GM12864 (cell line): ENCODE results near the gene GABRB2.

ENCODE experiments used
- DNase-seq: peaks from one replicate; pipeline ENCODE4 v3.0.0-alpha.2; 2011; ENCODE audit warnings: low read depth
- H3K4me3 ChIP-seq: 2 replicates; pipeline ENCODE4 v1.5.1; 2011; ENCODE audit warnings: mild to moderate bottlenecking, low read depth, low read length, control low read depth
- CTCF ChIP-seq: IDR thresholded peaks from 2 replicates; pipeline ENCODE4 v1.5.1; 2011; ENCODE audit warnings: low read depth, mild to moderate bottlenecking, moderate library complexity, low read length, control low read depth, inconsistent platforms; ENCODE audit errors: missing control alignments

GABRB2 gene

DNA sequence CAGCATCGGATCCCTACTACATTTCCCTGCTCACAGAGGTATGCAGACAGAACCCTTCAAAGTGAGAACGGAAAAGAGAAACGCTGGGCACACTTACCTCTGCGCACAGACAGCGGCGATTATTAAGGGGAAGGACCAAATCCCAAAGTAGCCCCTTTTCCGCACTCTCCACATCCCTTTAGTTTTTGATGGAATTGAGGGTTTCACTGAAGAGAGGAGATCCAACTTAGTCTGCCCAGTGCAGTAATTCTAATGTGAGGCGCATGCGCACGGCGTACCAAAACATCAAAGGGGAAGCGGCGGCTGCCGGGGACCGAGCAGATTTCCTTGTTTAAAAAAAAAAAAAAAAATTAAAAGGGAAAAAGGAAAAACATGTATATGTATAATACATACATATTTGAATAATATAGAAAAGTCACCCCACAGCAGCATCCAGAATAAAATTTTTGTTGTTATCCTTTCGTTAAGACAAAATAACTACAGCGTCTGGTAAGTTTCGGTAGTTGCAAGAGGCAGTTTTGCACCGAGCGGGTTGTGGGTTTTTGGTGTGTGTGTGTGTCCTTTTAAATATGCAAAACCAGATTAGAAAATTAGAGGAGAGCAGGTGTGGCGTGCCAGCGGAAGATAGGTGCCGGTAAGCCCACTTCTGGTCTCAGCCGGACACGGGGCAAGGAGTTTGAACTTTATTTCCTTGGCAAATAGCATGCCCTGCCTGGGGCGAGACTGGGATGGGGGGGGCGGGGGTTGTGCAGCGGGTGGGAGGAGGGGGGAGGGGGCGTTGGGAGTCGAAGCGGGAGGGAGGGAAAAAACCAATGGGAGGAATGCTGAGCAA, at the start of gene GABRB2:
Gene GABRB2 (minus strand): TSS at position 256 of the 832 bp plus-strand sequence. CDS start 82 bp downstream, at position 174.
- H3K4me3 ChIP-seq = peak within 1 kb of the TSS; percentile 46
- DNase-seq = no peak
- TF ChIP-seq CTCF = no peak

- DNase-seq = no peak
- TF ChIP-seq CTCF = no peak
- H3K4me3 ChIP-seq = no peak overlapping the region
Observed at GRCh38 chr5:161585798-161586197, 39.3 kb upstream of the GABRB2 start.

DNA sequence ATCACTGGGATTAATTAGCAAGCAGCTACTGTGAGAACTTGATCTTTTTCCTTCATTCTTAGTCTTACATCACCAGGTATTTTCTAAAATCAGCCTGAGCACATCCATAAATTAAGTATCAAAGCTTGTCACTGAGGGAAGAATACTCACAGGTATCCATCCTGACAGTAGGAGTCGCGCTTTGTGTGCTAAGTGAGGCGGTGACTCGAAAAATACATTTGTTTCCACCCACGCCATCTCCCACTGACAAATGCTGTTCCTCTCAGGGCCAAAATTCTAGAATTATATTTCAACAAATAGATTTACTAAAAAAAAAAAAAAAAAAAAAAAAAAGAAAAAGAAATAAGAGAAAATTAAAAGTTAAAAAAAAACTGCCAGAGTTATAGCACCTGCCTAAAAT, 34.1 kb upstream of the GABRB2 start:
- TF ChIP-seq CTCF = no peak
- H3K4me3 ChIP-seq = no peak overlapping the region
- DNase-seq = no peak

DNA sequence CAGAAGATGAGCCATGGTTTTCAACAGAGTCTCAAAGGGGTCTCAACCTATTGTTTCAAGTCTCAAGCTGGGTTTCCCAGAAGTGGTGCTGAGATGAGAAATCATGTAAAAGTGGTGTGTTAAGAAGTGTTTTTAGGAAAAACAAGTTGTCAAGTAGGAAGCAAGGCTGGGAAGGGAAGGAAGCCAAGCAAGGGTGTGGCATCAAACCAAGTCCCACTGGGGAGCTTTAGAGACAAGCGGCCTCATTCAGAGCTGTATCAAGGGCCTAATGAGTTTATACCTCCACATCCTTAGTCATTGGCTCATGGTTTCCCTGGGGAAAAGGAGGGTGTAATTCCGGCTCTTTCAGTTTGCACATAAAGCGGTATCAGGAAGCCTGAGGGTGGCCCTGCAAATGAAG, 26.4 kb upstream of the GABRB2 start:
- no peak for TF ChIP-seq CTCF
- H3K4me3 ChIP-seq = no peak overlapping the region
- no peak for DNase-seq

DNA sequence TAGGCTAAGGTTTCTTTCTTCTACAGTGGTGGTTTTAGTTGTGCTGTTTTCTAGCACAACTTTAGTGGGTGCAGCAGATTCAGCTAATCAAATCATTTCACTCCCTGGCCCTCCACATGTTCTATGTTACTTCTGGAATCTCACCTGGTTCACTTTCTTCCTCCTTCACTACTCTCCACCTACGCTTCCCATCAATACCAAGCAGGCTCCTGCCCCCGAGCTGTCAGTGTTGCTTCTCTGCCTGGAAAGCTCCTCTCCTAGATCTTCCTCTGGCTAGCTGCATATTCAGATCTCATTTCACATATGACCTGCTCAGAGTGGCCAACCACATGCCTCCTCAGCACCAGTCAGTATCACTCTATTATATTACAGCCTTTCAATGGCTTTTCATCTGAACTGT, 19.6 kb upstream of the GABRB2 start:
- H3K4me3 ChIP-seq = no peak overlapping the region
- TF ChIP-seq CTCF = no peak
- DNase-seq = no peak

GRCh38 chr5:161562446-161562845, 15.9 kb upstream of the GABRB2 start:
- no peak overlapping the region for H3K4me3 ChIP-seq
- TF ChIP-seq CTCF = no peak
- no peak for DNase-seq

GRCh38 chr5:161549106-161549505, 2.6 kb upstream of the GABRB2 start:
- DNase-seq = no peak
- H3K4me3 ChIP-seq = no peak overlapping the region
- no peak for TF ChIP-seq CTCF
